ENCODE results near the gene FIGNL2.

GRCh38 chr12:51788876-51789275 lies 59.6 kb downstream of the FIGNL2 start:
- TF ChIP-seq POLR2A (IDR thresholded peaks at IDR 0.05): no peak
- no peak for TF ChIP-seq POLR2AphosphoS5 (IDR thresholded peaks at IDR 0.05)

All from spleen (tissue), 3 donors.